GM06990 (cell line): ENCODE data around the gene AATK.

Source experiments
- DNase-seq: peaks from one replicate; pipeline ENCODE4 v3.0.0-alpha.2; 2011; ENCODE audit not compliant: insufficient read length; ENCODE audit errors: extremely low read depth
- H3K27me3 ChIP-seq: replicated peaks from 2 replicates; pipeline ENCODE4 v1.6.0; 2011; ENCODE audit warnings: low read length; ENCODE audit not compliant: control insufficient read depth, insufficient read depth
- H3K36me3 ChIP-seq: 2 replicates; pipeline ENCODE4 v1.5.1; 2011; ENCODE audit warnings: low read length; ENCODE audit not compliant: control insufficient read depth, insufficient read depth
- H3K4me3 ChIP-seq: replicated peaks from 2 replicates; pipeline ENCODE4 v1.5.1; 2011; ENCODE audit warnings: low read depth, mild to moderate bottlenecking, control low read depth, low read length
- CTCF ChIP-seq: IDR thresholded peaks from 2 replicates; pipeline ENCODE4 v1.5.1; 2011; ENCODE audit warnings: low read length, control low read depth, mild to moderate bottlenecking, inconsistent platforms; ENCODE audit not compliant: insufficient read depth, poor library complexity, severe bottlenecking

The AATK gene

GRCh38 chr17:81203136-81203535, 37.1 kb upstream of the AATK start:
- DNase-seq: no peak
- no peak for TF ChIP-seq CTCF
- Histone ChIP-seq H3K36me3 (peaks cover 5% of the 10 kb centered on the region), H3K4me3 (no peak overlapping the region), H3K27me3 (no peaks in the 10 kb centered on the region)

- no peak overlapping the region for H3K4me3 ChIP-seq
- H3K36me3 ChIP-seq: peaks cover 5% of the 10 kb centered on the region
- no peak for TF ChIP-seq CTCF
- no peak for DNase-seq
- no peaks in the 10 kb centered on the region for H3K27me3 ChIP-seq
Measured at GRCh38 chr17:81202318-81202717, 36.3 kb upstream of the AATK start.

- Histone ChIP-seq H3K4me3 (no peak overlapping the region), H3K36me3 (peaks cover 5% of the 10 kb centered on the region), H3K27me3 (no peaks in the 10 kb centered on the region)
- DNase-seq: no peak
- TF ChIP-seq CTCF: peak; percentile 45
Measured at GRCh38 chr17:81200695-81201580, 34.9 kb upstream of the AATK start.

- no peak for TF ChIP-seq CTCF
- no peak for DNase-seq
- no peak overlapping the region for H3K4me3 ChIP-seq
- no peaks in the 10 kb centered on the region for H3K27me3 ChIP-seq
- H3K36me3 ChIP-seq: peaks cover 5% of the 10 kb centered on the region
Measured at GRCh38 chr17:81200201-81200600, 34.2 kb upstream of the AATK start.

- H3K27me3 ChIP-seq: no peaks in the 10 kb centered on the region
- H3K36me3 ChIP-seq: peaks cover 5% of the 10 kb centered on the region
- TF ChIP-seq CTCF: no peak
Measured at GRCh38 chr17:81199482-81199830, 33.4 kb upstream of the AATK start.

More at GRCh38 chr17:81199482-81199830, 33.4 kb upstream of the AATK start:
- H3K4me3 ChIP-seq: no peak overlapping the region
- DNase-seq: no peak
